Activated CD4-positive, CD25-positive, alpha-beta regulatory T cell treated with anti-CD3 and anti-CD28 coated beads, Interleukin-2, amount 50 U/mL, for 72 hours (primary cell): ENCODE results near the gene KIAA2012.

Source experiments
- DNase-seq: peaks from one replicate; pipeline ENCODE4 v3.0.0; 2021

Gene KIAA2012

GRCh38 chr2:202072737-202073401 lies at the start of gene KIAA2012:
Gene KIAA2012 (plus strand): TSS chr2:202073255. CDS start chr2:202073628, 373 bp downstream.
- DNase-seq: no peak

- DNase-seq: no peak
These were observed 49.2 kb upstream of the KIAA2012 start for GRCh38 chr2:202023904-202024266.

GRCh38 chr2:202024871-202025270 lies 48.2 kb upstream of the KIAA2012 start:
- DNase-seq: no peak

- no peak for DNase-seq
These were observed 47.2 kb upstream of the KIAA2012 start for GRCh38 chr2:202025816-202026215.

- DNase-seq: no peak
These were observed 46.5 kb upstream of the KIAA2012 start for GRCh38 chr2:202026507-202026906.

- no peak for DNase-seq
These were observed 42.4 kb upstream of the KIAA2012 start for GRCh38 chr2:202030691-202031090.

GRCh38 chr2:202031246-202031951 lies 41.7 kb upstream of the KIAA2012 start:
- no peak for DNase-seq

GRCh38 chr2:202032846-202033316 lies 40.2 kb upstream of the KIAA2012 start:
- peak; percentile 45 for DNase-seq

- DNase-seq: peak; percentile 82
These were observed 39.5 kb upstream of the KIAA2012 start, which contains the start of gene FZD7 for GRCh38 chr2:202033317-202034248. Gene FZD7 (plus strand): TSS chr2:202033855. CDS start chr2:202034648, 793 bp downstream.

- peak; percentile 40 for DNase-seq
These were observed 38.6 kb upstream of the KIAA2012 start for GRCh38 chr2:202034249-202035088.

- peak; percentile 36 for DNase-seq
These were observed 37.7 kb upstream of the KIAA2012 start for GRCh38 chr2:202035089-202035940.

GRCh38 chr2:202035941-202036372 lies 37.1 kb upstream of the KIAA2012 start:
- DNase-seq: no peak

- DNase-seq: no peak
These were observed 36.4 kb upstream of the KIAA2012 start for GRCh38 chr2:202036601-202037037.

- DNase-seq: no peak
These were observed 36.0 kb upstream of the KIAA2012 start for GRCh38 chr2:202037086-202037485.

GRCh38 chr2:202038471-202039277 lies 34.4 kb upstream of the KIAA2012 start:
- no peak for DNase-seq

GRCh38 chr2:202039278-202040078 lies 33.6 kb upstream of the KIAA2012 start:
- no peak for DNase-seq

- DNase-seq: no peak
These were observed 32.8 kb upstream of the KIAA2012 start for GRCh38 chr2:202040079-202040844.

- no peak for DNase-seq
These were observed 30.6 kb upstream of the KIAA2012 start for GRCh38 chr2:202042444-202042843.
